Activated T-cell treated with anti-CD3 and anti-CD28 coated beads for 1 hour (primary cell): ENCODE results near the gene C14orf132.

ENCODE experiments used
- DNase-seq: peaks from one replicate; pipeline ENCODE4 v3.0.0-alpha.2; 2020; ENCODE audit warnings: low read depth

C14orf132 gene

DNA sequence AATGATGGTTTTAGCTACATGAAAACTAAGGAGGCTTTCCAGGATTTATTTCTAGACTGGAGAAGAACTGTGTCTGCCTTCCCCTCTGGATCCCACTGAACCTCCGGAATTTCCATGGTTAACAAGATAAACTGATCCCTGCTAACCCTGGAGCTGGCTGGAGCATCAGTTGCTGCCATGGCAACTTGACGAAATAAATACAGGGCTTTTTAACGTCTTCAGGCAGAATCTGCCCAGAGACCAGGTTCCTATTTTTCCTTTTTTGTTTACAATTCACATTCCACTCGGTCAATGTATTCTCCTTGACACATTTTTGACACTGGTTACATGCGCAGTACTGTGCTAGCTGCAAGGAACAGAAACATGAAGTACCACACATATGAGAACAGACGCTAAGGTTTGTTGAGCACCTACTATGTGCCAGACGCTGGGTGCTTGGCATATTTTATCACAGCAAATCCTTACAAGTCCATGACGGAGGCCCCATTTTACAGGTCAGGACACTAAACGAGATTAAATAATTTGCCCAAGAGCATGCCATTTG is 1.7 kb downstream of the C14orf132 start:
- DNase-seq, result no peak

DNA sequence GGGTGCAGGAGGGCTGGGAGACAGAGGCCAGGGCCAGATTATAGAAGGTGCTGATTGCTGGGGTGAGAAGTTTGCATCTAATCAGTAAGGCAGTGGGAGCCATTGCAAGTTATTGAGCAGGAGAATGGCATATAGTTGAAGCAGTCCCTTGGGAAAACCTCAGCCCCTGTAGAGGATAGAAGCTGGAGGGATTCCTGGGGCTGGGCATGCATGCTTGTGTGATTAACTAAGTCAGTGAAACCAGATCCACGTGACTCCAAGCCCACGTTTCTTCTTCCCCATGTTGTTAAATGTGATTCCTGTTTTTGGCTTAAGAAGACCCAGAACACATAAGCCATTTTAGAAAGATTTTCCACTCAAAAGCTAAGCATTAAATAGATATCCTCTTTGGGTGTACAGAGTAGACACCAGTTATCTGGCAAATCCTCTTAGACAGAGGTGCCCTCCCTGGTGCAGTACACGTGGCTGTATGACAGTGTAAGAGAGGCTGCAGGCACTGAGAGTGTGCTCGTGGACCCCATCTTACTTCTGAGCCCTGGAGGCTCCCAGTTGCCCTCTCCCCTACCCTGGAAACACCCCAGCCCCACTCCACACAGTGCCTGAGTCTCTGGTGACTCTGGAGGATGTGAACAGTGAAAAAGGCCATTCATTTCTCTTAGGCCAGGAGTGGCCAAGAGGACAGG is 3.2 kb downstream of the C14orf132 start:
- no peak for DNase-seq

DNA sequence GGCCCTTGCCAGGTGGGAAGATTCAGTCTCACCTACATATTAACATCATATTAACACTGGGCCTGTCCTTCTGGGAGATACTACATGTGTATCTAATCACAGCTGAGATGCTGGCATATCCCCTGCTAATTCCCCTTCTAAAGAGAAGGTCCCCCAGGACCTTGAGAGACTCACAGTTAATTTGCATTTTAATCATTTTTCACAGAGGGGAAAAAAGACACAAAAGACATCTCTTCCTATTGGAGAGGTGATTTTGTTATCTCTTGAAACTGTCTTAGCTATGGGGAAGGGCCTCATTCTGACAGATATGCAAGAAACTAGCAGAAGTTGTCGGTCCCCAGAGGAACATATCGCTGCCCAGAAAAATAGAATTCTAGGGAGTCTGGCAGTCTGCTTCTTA is 7.5 kb downstream of the C14orf132 start:
- DNase-seq, result no peak

DNA sequence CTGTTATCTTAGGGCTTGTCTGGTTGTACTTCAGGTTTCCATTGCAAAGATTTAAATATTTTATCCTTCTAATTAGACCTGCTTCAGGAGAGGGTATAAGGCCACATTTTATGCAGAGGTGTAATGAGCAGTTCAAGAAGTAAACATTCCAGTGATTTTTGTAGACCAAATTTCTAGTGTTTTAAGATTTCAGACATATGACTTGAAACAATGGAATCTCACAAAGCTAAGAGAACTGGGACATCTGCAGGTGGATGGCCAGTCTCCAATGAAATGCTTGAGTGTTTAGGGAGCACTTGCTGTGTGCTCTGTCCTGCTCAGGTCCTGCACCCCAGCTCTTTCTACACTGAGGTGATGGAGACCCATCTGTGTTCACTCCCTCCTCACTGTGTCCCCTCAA is 7.9 kb downstream of the C14orf132 start:
- DNase-seq, result no peak

DNA sequence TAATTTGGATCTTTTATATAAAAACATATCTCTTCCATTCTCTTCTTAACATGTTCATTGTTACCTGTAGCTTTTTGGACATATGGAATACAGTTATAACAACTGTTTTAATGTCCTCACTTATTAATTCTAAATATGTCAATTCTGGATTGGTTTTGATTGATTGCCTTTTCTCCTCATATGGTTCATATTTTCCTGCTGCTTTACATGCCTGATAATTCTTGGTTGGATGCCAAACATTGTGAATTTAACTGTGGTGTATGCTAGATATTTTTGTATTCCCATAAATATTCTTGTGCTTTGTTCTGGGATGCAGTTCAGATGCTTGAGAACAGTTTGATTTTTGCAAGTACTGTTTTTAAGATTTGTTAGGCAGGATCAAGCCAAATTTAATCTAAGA is 10.8 kb downstream of the C14orf132 start:
- no peak for DNase-seq

DNA sequence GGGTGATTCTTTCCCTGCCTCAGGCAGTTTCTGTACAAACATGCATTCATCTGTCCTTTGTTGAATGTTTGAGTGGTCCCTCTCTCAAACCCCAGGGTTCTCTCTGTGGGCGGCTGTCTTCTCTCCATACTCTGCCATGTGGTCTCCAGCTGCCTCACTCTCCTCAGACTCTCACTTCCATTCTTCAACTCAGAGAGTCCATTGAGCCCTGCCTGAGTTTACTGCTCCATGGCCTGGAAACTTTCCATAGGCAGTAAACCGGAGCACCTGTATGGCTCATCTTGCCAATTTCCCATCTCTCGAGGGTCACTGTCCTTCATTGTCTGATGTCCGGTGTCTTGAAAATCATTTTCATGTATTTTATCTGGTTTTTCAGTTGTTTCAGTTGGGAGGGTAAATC is 11.3 kb downstream of the C14orf132 start:
- no peak for DNase-seq

DNA sequence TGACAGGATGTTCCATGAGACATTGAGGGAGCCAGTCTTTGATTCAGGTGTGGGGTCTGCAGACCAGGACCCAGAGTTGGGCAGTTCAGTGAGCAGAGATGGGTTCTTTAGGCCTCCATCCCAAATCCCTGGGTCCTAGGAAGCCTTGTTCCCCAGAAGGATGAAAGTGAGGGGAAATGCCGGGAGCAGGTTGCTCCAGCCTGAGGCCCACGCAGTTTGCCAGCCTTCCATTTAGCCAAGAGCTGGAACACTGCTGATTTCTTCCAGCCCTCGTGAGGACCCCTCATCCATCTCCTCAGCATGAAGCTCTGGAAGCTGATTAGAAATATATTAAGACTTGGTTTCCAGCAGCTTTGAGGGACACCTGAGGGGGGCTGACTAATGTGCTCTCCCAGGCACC is 12.1 kb downstream of the C14orf132 start:
- no peak for DNase-seq

DNA sequence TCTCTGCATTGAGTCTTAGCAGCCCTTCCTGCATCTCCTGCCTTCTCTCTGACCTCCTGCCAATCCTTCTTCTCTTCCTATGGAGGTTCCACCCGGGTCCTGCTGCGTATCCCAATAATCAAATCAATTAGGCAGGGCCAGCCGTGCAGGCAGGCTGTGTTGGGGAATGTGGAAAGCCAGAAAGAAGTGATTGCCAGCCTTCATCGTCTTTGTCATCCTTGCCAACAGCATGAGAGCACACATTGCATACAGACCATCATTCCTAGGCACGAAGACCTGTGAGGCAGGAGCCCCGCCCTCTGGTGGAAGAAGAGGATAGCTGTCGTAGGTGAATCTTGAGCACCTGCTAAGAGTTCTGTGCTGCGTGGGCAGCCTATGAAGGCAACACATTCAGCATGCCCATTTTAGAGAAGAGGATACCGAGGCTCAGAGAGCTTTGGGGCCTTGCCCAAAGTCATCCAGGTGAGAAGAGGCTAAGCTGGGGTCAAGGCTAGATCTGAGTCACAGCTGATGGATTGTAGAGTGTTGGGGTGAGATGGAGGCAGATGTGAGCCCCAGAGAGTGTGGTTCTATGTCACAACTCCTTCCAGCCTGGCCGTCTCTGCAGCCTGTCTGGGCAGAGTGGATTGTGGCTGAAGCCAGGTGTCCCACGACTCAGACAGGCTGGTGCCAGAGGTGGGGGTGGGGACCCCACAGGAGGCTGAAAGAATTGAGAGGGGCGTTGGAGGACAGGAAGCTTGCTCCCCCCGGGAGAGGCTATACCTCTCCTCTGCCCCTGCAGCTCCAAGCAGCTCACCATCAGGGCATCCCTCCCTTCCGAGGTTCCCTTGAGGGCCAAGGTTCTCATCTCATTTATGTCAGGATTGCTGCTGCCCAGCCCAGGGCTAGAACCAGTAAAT is 12.7 kb downstream of the C14orf132 start:
- DNase-seq, result no peak

DNA sequence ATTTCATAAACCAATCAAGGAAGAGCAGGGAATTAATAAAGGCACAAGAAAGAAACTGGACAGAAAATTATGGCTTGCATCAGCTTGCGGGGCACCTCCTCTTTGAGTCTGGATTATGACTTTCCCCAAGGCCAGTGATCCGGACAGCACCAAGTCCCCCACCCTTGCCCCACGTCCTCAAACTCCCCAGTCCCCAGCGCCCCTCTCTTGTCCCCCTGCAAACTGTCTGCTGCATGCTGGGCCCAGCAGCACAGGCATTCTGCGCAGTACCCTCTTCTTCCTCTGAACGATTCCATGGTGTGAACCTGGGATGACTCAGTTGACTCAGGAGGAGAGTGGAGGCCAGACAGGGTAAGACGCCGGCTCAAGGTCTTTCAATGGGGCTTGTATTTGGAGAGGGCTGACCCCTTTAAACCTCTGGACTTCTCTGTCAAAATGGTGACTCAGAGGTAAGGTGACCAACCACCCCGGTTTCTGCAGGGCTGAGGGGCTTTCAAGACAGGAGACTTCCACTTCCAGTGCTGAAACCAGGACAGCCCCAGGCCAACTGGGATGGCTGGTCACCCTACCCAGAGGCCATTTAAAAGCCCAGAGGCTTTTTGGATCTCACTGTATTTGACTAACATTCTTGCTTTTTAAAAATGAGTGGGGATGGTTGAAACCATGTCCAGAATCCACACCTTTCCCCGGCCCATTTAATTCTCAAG is 13.5 kb downstream of the C14orf132 start:
- no peak for DNase-seq

DNA sequence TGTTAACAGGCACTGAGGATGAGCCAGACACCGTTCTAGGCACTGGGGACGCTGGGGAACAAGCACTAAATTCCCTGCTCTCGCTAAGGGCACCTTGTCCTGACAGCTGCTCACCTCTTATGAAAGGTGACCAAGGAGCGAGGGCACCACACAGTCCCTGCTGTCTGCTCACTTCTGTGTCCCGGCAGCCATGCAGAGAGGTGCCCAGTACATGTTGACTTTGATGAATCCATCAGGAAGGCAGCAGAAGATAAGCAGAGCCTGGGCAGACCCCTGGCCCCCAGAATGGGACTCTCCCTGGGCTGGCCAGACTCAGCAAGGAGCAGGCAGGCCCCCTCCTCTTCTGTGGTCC is 14.1 kb downstream of the C14orf132 start:
- DNase-seq, result no peak

DNA sequence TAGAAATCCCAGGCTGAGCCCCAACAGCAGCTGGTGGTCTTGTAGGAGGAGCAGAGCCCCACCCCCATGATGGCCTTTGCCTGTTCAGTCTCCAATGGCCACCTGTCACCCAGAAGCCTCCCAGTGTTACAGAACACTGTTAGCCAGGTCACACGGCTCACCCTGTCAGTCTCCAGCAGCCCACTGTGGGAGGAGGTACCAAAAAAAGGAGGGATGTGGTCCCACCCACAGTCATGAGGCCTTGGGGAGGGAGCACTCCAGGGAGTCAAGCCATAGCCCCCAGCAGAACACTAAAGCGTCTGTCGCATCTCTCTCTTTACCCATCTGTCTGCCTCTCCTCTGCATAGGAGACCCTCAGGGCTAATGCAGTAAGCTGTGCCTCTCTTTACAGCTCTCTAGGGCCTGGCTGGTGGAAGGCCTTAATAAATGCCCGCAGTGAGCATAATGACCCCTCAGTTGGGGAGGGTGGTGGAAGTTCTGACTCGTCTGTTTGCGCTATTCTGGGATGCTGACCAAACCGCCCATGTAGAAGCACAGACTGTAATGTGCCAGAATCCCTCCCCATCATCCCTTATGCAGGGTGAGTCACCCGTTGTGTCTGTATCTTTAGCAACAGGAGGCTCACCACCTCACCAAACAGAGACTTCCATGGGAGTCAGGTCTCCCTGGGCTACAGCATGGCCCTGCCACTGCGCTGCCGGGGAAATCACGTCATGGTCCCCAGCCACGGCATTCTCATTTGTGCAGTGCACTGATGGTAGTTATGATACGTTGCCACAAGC is 14.6 kb downstream of the C14orf132 start:
- DNase-seq, result no peak

DNA sequence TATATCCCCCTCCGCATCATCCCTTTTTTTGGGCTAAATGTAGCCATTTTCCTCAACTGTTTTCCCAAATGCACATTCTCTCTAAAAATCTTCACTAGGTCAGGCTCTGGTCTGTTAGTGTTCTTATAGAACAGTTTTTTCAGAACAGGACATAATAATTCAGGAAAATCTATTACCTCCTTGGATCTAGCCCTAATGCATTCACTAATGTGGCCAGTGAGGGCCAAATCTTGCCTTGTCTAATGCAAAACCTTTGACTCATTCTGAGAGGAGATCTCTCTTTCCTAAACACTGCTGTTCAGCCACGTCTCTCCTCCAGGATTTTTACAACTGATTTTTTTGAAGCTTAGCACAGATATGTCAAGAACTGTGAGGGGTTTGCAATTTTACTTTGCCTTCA is 15.5 kb downstream of the C14orf132 start:
- no peak for DNase-seq

DNA sequence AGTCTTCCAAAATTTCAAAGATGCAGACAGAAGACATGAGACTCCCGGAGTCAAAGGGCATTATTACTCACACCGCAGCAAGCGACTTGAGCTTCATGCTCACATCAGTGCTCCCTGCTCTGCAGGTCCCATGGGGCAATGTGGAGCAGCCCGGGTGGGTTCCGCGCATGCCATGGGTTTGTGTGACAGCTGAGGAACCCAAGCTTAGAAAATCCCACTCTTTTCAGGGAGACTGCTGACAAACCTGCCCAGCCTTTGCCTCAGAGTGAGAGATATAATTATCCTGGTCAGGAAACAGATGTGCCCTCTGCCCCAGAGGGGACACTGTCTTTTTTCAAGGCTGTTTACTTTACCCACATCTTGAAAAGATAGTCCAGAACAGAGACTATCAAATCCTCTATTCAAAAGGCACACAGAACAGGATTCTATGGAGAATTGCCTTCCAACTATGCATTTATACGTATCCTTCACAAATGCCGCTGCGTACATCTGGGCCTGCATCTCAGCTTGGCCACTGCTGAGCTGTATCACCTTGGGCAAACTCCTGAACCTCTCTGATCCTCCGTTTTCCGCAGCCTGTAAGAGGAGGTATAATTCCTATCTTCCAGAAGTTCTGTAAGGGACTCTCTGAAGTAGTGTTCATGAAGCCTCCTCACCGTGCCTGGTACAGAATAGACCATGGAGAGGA is 16.0 kb downstream of the C14orf132 start:
- no peak for DNase-seq

DNA sequence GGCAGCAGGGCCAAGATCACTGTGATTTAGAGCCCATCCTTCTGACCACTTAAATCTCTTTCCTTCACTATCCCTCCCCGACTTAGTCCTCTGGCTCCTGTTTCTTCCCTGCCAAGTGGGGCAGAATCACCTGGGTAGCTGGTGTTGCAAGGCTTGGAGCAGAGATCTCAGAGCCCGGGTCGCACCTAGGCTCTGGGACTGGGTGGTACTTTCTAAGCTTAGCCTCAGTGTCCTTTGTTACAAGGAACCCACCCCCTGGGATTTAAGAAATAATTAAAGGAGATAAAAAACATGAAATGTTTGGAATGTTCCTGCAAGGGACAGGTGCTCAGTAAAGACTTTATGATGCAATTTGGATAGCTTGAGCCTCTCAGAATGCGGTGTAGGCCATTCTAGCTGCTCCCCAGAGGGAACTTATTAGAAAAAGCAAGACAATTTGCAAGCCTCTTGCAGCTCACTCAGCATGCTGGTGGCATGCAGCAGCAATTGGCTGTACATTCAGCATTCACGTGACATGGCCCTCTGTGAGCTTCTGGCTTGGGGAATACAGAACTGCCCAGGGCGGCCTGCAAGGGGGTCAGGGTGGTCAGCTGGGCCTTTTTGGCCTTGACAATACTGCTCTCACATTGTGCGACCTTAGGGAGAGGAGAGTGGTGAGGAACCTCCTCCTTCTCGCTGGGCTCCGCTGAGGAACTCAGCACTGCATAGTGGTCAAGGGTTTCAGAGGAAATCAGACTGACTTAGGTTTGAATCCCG is 16.8 kb downstream of the C14orf132 start:
- no peak for DNase-seq

DNA sequence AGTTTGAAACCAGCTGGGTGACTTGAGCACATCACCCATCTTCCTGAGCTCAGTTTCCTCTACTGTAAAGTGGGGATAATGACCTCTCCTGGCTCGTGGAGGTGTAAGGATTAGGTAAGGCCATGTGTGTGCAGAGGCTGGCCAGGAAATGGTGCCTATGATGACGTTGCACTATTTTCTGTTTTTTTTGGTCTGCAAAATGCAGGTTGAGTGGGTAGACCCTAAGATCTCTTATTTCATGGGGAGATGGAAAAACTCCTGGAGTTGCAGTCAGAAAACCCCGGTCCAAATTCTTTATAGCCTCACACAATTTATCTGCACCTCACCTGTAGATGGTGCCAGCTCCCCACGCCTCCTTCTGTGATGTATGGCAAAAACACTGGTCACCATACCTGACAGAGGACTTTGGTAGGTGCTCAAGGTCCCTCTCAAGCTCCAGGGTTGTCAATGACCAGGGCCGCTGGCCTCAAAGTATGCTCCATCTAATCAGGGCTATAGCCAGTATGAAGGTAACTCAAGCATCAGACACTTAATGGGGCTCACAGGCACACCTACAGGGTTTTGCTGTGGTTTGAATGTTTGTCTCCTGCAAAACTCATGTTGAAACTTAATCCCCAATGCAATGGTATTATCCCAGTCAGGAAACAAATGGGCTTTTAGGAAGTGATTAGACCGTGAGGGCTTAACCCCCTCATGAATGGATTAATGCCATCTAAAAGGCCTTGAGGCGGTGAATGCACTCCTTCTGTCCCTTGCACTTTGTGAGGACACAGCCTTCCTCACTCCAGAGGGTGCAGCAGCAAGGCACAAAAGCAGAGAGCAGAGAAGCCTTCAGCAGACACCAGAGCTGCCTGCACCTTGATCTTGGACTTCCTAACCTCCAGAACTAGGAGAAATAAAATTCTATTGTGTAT is 17.6 kb downstream of the C14orf132 start:
- no peak for DNase-seq

DNA sequence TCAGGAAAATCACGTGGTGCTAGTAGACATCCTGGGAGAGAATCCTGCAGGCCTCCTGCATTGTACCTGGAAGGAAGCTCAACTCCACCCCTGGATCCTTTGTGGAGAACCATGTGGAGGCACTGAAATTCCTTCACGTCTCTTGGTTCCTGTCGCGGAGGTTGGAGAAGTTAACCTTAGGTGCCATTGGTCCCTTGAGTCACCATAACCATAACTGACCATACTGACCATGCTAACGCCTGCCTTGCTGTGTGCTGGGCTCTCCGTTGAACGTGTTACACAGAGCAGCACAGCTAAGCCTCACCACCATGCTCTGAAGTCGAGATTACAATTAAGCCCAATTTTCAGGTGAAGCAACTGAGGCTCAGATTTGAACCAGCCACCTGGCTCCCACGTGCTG is 18.6 kb downstream of the C14orf132 start:
- no peak for DNase-seq

DNA sequence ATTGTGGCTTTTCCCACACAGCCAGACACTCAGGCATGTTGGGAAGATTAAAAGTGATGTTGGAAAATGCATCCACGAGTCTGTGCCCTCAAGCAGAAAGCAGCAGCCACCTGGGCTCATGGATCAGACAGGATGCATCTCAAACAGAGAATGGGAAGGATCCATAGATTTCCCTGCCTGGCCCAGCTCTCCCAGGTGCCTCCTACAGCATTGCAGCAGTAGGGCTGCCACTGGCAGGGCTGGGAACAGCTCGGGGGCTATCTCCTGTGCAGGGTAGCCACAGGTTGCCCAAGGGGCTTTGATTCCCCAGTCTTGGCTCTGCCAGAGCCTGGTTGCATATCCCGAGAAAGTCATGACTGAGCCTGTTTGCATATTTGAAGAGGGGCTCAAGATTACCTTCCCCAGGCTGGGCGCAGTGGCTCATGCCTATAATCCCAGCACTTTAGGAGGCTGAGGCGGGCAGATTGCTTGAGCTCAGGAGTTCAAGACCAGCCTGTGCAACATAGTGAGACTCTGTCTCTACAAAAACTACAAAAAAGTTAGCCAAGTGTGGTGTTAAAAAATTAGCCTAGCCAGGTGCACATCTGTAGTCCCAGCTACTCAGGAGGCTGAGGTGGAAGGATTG is 19.5 kb downstream of the C14orf132 start:
- no peak for DNase-seq

DNA sequence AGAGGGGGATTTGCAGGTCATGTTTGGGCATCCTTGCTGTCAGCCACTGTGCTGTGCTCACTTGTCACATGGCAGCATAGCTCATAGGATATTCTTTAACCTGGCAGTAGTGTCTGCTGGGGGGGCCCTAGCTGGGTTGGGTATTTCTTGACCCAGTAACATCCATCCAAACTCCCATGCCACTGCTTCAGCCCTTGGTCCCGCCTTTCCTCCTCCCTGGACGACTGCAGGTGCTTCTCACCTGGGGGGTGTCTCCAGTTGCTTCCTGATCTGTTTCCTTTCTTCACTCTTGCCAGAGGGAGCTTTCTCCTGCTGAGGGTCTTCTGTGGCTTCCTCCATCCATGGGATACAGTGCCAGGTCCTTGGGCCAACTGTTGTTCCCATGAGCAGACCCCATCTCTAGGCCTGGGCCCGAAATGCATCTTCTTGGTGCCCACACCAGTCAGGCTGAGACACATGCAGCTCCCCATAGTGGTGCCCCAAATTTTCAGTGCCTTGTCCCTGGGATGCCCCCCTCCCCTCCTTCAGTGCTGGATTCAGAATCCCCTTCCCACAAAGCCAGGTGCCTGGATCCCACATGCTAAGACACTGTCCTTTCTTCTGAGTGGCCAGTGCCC is 20.5 kb downstream of the C14orf132 start:
- no peak for DNase-seq
